Small intestine (tissue), 7 donors: Measurements from ENCODE around the gene TSACC. TPM values are rescaled to one million over a fixed set of nuclear protein-coding genes. Genes with fewer than 3 reads are reported as not detected.

ENCODE experiments used
- DNase-seq, 2 donors: peaks; one replicate each; pipeline versions ENCODE4 v3.0.0 to v3.0.0-alpha.2; 2013
- FAIRE-seq: peaks from 2 replicates; lab custom pipeline; 2012; peaks lifted over from hg19 to GRCh38; lab: Jason Lieb, UNC
- H3K27ac ChIP-seq, 3 donors: one replicate each; pipeline ENCODE4 v1.5.1; 2013; ENCODE audit warnings: low read length in 2 of 3, mild to moderate bottlenecking in 2 of 3, control low read depth in 1 of 3, inconsistent platforms in 1 of 3, low read depth in 1 of 3, moderate library complexity in 1 of 3
- H3K27me3 ChIP-seq, 3 donors: one replicate each; pipeline ENCODE4 v1.6.1; 2013; ENCODE audit warnings: low read length in 3 of 3, inconsistent platforms in 1 of 3; ENCODE audit not compliant: control insufficient read depth in 3 of 3, insufficient read depth in 3 of 3
- H3K36me3 ChIP-seq, 3 donors: one replicate each; pipeline ENCODE4 v1.6.1; 2013; ENCODE audit warnings: low read length in 3 of 3, inconsistent platforms in 1 of 3, low read depth in 1 of 3, mild to moderate bottlenecking in 1 of 3, moderate library complexity in 1 of 3; ENCODE audit not compliant: control insufficient read depth in 3 of 3, insufficient read depth in 2 of 3
- H3K4me1 ChIP-seq, 3 donors: one replicate each; pipeline ENCODE4 v1.6.1; 2013; ENCODE audit warnings: low read length in 2 of 3, inconsistent platforms in 1 of 3, low read depth in 1 of 3, mild to moderate bottlenecking in 1 of 3, moderate library complexity in 1 of 3; ENCODE audit not compliant: control insufficient read depth in 3 of 3, insufficient read depth in 2 of 3
- H3K4me3 ChIP-seq, 3 donors: one replicate each; pipeline ENCODE4 v1.5.1; 2013; ENCODE audit warnings: low read length in 3 of 3, control low read depth in 1 of 3, inconsistent platforms in 1 of 3, low read depth in 1 of 3, mild to moderate bottlenecking in 1 of 3, moderate library complexity in 1 of 3
- H3K9me3 ChIP-seq, 2 donors: one replicate each; pipeline ENCODE4 v1.6.1; 2013; ENCODE audit warnings: low read depth in 1 of 2, low read length in 1 of 2; ENCODE audit not compliant: control insufficient read depth in 2 of 2, insufficient read depth in 1 of 2
- WGBS, 3 donors: extraction: QIAGEN DNeasy Blood & Tissue Kit; methylation state at CpG; one replicate each; pipeline ENCODE4 v1.1.7; 2013; 5-methylcytosine and 5-hydroxymethylcytosine counted together
- polyA plus RNA-seq, 4 donors: library from polyadenylated mRNA; stranded (reverse) in 3 of 4; unstranded in 1 of 4; fragments of 200-250 nt in 3 of 4; fragments of 120-200 nt in 1 of 4; gene quantifications; one replicate each; pipeline versions ENCODE4 v1.2.1 to v1.2.3, GENCODE V29; 2013
- donor health status: healthy with polysubstance abuse.
- donor health status: control.
- donor health status: control.
- donor health status: Bipolar disorder and iron deficiency.
- donor health status: healthy.

Gene TSACC
- polyA plus RNA-seq, 4 donors, result 0.73 to 3.1 (median 1.0) TPM; not detected in 1

- H3K27me3 ChIP-seq, result peaks cover 0 to 2% (median 0%) of the 10 kb centered on the region in 3 donors
Measured at GRCh38 chr1:156372876-156373275, 34.5 kb downstream of the TSACC start.

DNA sequence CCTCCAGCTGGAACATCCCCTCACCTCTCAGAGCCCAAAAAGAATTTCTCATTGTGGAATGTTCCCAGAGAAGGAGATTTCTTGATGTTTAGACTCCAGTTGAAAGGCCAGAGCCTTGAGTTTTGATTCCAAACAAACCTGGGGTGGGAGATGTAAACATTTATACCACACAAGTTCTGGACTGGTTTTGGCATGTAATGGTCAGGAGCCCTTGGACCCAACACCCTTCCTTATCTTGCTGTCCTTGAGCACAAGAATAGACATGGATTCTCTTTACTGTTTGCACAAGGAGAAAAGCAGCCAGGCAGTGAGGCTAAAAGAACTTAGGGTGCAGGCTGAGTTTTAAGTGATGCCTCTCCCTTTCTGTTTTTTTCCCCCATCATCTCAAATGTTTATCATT, 35.2 kb downstream of the TSACC start:
- FAIRE-seq (no peak), DNase-seq (no peak)
- peaks cover 0 to 60% (median 1%) of the 10 kb centered on the region in 3 donors for H3K4me1 ChIP-seq
- peaks cover 0 to 24% (median 0%) of the 10 kb centered on the region in 3 donors for H3K36me3 ChIP-seq
- H3K27me3 ChIP-seq, result peaks cover 0 to 2% (median 0%) of the 10 kb centered on the region in 3 donors
- H3K27ac ChIP-seq, result no peak overlapping the region
- no peaks in the 10 kb centered on the region for H3K9me3 ChIP-seq
- no peak overlapping the region for H3K4me3 ChIP-seq

More at GRCh38 chr1:156372876-156373275, 34.5 kb downstream of the TSACC start:
- Histone ChIP-seq H3K4me3 (no peak overlapping the region), H3K36me3 (peaks cover 0 to 19% (median 0%) of the 10 kb centered on the region in 3 donors), H3K4me1 (peaks cover 0 to 60% (median 0%) of the 10 kb centered on the region in 3 donors), H3K9me3 (no peaks in the 10 kb centered on the region), H3K27ac (no peak overlapping the region)
- no peak for DNase-seq
- no peak for FAIRE-seq
- 74 to 77% (median 76%) methylated on average over 4 of the region's 4 CpGs for WGBS, 3 donors

DNA sequence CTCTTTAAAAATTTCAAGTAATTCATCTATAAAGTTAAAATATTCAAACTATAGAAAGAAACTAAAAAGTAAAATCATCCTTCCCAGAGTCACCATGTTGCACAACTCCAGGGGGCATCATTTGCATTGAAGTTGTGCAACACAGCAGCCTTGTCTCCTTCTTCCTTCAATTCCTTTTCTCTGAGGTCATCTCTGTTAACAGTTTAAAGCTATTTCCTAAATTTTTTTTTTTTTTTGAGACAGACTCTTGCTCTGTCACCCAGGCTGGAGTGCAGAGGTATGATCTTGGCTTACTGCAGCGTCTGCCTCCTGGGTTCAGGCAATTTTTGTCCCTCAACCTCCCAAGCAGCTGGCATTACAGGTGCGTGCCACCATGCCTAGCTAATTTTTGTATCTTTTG, 37.8 kb downstream of the TSACC start:
- Histone ChIP-seq H3K9me3 (no peaks in the 10 kb centered on the region), H3K27ac (no peak overlapping the region), H3K4me3 (no peak overlapping the region), H3K4me1 (peaks cover 0 to 63% (median 4%) of the 10 kb centered on the region in 3 donors), H3K27me3 (peaks cover 0 to 2% (median 0%) of the 10 kb centered on the region in 3 donors), H3K36me3 (peaks cover 0 to 27% (median 0%) of the 10 kb centered on the region in 3 donors)
- WGBS, 3 donors, result 86 to 91% (median 91%) methylated on average over 2 of the region's 2 CpGs
- FAIRE-seq (no peak), DNase-seq (no peak)

DNA sequence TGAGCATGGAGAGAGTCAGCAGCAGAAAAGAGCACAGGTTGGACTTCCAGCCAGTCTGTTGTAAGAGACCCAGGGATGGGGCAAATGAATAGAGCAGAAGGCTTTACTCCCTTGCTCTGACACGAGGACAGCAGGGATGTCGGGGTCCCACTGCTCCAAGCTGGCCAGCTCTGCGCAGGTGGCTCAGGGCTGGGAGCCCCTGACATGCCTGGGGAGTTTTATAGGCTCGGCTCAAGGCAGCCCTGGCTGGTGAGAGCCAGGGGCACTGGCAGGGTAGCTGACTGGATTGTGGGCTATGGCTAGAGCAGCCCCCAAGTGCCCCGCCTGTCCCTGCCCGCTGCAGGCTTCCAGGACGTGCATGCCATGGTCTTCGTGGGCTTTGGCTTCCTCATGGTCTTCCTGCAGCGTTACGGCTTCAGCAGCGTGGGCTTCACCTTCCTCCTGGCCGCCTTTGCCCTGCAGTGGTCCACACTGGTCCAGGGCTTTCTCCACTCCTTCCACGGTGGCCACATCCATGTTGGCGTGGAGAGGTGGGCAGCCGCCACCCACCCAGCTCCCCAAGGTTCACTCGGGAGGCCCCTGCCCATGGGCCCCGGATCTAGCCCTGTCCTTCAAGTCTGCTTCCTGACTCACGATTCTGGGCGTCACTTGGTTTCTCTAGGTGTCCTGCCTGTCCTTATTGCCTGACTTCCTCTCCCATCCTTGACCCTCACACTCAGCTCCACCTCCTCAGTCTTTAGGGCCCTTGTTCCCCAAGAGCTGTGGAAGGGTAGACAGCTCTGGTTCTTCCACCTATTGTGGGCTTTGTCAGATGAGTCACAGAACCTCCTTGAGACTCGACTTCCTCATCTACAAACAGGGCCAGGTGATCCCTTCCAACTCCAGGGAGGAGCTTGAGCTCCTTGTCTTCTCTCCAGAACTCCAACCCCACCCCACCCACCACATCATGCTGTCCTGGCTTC, 38.9 kb downstream of the TSACC start:
- Histone ChIP-seq H3K4me3 (no peak overlapping the region), H3K27me3 (no peaks in the 10 kb centered on the region), H3K4me1 (peaks cover 0 to 53% (median 4%) of the 10 kb centered on the region in 3 donors), H3K9me3 (no peaks in the 10 kb centered on the region), H3K27ac (no peak overlapping the region), H3K36me3 (peaks cover 0 to 36% (median 0%) of the 10 kb centered on the region in 3 donors)
- DNase-seq, result no peak
- WGBS, 3 donors, result 79 to 83% (median 80%) methylated on average over 19 to 20 of the region's 20 CpGs
- no peak for FAIRE-seq

DNA sequence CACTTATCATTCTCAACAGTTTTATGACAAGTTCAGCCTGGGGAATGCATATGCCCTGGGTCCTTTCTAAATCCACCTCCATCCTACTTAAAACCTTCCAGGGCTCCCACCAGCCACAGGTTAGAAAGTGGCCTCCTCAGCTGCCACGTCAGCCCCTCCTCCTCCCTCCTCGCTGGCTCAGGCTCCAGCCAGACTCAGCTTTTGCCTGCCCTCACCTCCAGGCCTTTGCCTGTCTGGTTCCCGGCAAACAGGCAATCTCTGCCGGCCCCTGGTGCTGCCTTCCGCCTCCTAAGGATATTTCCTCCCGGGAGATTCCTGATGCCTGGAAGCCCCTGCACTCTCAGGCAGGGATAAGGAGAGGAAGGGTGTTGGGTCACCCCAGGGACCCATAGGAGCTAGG, 40.2 kb downstream of the TSACC start:
- DNase-seq (no peak), FAIRE-seq (no peak)
- H3K27me3 ChIP-seq, result no peaks in the 10 kb centered on the region
- H3K4me1 ChIP-seq, result peaks cover 0 to 45% (median 4%) of the 10 kb centered on the region in 3 donors
- H3K27ac ChIP-seq, result peak overlapping the region in 1 of 3 donors; percentile 61
- WGBS, 3 donors, result 66 to 89% (median 80%) methylated on average over 6 of the region's 6 CpGs
- H3K4me3 ChIP-seq, result no peak overlapping the region
- H3K9me3 ChIP-seq, result no peaks in the 10 kb centered on the region
- peaks cover 0 to 43% (median 0%) of the 10 kb centered on the region in 3 donors for H3K36me3 ChIP-seq

DNA sequence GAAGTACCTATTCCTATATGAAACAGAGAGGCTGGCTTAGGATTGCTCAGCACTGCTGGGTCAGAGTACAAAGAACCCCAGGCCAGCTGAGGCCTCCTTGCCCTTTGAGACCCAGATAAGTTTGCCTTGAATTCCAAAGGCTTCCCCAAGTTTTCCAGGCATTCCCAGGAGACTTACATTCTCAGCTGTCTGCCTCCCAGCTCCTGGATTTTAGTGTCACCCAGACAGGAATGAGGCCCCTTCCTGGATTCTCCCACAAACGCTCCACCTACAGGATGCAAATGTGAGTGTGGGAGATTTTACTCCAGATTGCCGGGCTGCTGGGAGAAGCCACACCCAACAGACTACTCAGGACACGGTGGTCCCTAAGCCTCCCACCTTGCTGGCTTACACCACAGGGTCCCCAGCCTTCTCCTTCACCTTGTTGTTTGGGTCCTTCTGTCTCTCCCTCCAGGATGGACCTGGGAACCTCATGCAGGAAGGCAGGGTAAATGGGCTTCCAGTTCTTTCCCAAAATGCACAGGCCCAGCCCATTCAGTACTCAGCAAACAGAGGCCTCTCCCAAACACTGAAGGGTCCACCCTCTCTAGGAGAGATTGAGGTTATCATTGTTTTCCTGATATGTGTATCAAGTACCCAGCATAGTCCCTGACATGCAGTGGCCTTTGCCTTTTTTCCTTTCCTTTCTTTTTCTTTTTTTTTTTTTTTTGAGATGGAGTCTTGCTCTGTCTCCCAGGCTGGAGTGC, 41.3 kb downstream of the TSACC start:
- no peak overlapping the region for H3K4me3 ChIP-seq
- H3K36me3 ChIP-seq, result peaks cover 0 to 45% (median 0%) of the 10 kb centered on the region in 3 donors
- WGBS, 3 donors, result 11 to 42% (median 15%) methylated on average over 3 of the region's 3 CpGs
- H3K9me3 ChIP-seq, result no peaks in the 10 kb centered on the region
- H3K4me1 ChIP-seq, result peaks cover 0 to 40% (median 4%) of the 10 kb centered on the region in 3 donors
- peak overlapping the region in 1 of 3 donors; percentile 62 for H3K27ac ChIP-seq
- H3K27me3 ChIP-seq, result no peaks in the 10 kb centered on the region
- DNase-seq, result peak; percentile 75 to 81
- no peak for FAIRE-seq

DNA sequence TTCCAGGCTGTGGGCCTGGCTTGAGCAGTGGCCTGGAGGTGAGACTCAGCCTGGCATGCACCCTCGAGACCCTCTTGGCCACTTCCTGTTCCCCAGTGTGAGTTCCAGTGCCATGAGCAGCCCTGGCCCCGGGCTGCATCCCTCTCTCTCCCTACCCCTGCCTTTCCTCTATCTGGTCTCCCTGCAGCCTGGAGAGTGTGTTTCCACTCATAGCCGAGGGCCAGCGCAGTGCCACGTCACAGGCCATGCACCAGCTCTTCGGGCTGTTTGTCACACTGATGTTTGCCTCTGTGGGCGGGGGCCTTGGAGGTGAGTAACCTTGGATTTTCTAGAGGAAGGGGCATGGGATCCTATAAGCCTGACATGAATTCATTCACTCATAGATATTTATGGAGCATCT, 44.2 kb downstream of the TSACC start:
- Histone ChIP-seq H3K4me3 (no peak overlapping the region), H3K9me3 (no peaks in the 10 kb centered on the region), H3K27me3 (peaks cover 0 to 16% (median 3%) of the 10 kb centered on the region in 3 donors), H3K36me3 (peaks cover 0 to 41% (median 0%) of the 10 kb centered on the region in 3 donors), H3K4me1 (peaks cover 0 to 17% (median 4%) of the 10 kb centered on the region in 3 donors), H3K27ac (no peak overlapping the region)
- WGBS, 3 donors, result 67 to 69% (median 69%) methylated on average over 7 of the region's 7 CpGs
- DNase-seq, result no peak
- no peak for FAIRE-seq

DNA sequence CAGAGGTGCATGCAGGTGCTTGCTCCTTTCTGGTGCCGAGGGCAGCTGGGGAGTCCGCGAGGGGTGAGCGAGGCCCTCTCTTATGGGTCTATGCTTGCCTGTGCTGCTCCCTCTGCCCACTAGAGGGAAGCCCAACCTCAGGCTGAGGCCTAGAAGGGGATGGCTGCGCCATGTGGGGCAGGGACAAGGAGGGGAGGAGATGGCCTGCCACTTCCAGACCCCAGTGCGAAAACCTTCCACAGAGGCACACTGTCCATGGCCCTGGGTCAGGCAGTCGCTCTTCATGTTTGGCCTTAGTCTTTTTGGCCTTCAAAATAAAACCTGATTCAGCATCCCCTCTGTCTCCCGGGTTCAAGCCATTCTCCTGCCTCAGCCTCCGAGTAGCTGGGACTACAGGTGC, 44.7 kb downstream of the TSACC start:
- peaks cover 0 to 21% (median 8%) of the 10 kb centered on the region in 3 donors for H3K27me3 ChIP-seq
- H3K27ac ChIP-seq, result no peak overlapping the region
- peak; percentile 56 to 64 for DNase-seq
- WGBS, 3 donors, result 44 to 48% (median 45%) methylated on average over 6 to 9 of the region's 9 CpGs
- FAIRE-seq, result no peak
- H3K36me3 ChIP-seq, result peaks cover 0 to 38% (median 0%) of the 10 kb centered on the region in 3 donors
- H3K4me3 ChIP-seq, result no peak overlapping the region
- no peaks in the 10 kb centered on the region for H3K9me3 ChIP-seq
- H3K4me1 ChIP-seq, result peaks cover 0 to 21% (median 4%) of the 10 kb centered on the region in 3 donors
